H9 (cell line): Measurements from ENCODE around the gene ITM2C. TPM values are rescaled to one million over a fixed set of nuclear protein-coding genes. Genes with fewer than 3 reads are reported as not detected.

Source experiments
- DNase-seq: peaks from one replicate; pipeline ENCODE4 v3.0.0-alpha.2; 2017
- H2AFZ ChIP-seq: one replicate; pipeline ENCODE4 v1.6.1; 2013; ENCODE audit warnings: mild to moderate bottlenecking, low read length, control low read depth, moderate library complexity
- H2AK5ac ChIP-seq: 2 replicates; pipeline ENCODE4 v1.6.1; 2013; ENCODE audit warnings: low read length, control low read depth, mixed read lengths; ENCODE audit not compliant: insufficient read length
- H2BK120ac ChIP-seq: one replicate; pipeline ENCODE4 v1.6.1; 2013; ENCODE audit warnings: low read depth, mild to moderate bottlenecking, low read length, control low read depth, inconsistent platforms; ENCODE audit not compliant: poor library complexity, severe bottlenecking
- H2BK12ac ChIP-seq: 2 replicates; pipeline ENCODE4 v1.6.1; 2013; ENCODE audit warnings: low read length, control low read depth, mixed read lengths, low read depth; ENCODE audit not compliant: insufficient read length
- H2BK15ac ChIP-seq: 2 replicates; pipeline ENCODE4 v1.6.1; 2013; ENCODE audit warnings: low read depth, low read length, control low read depth
- H2BK20ac ChIP-seq: one replicate; pipeline ENCODE4 v1.6.1; 2013; ENCODE audit warnings: low read depth, mild to moderate bottlenecking, low read length, control low read depth, inconsistent platforms; ENCODE audit not compliant: poor library complexity, severe bottlenecking
- H2BK5ac ChIP-seq: 2 replicates; pipeline ENCODE4 v1.6.1; 2013; ENCODE audit warnings: low read length, control low read depth, mixed read lengths; ENCODE audit not compliant: insufficient read length
- H3K14ac ChIP-seq: 2 replicates; pipeline ENCODE4 v1.6.1; 2013; ENCODE audit warnings: low read length, control low read depth; ENCODE audit not compliant: insufficient read depth
- H3K18ac ChIP-seq: 2 replicates; pipeline ENCODE4 v1.6.1; 2013; ENCODE audit warnings: low read depth, mild to moderate bottlenecking, mixed read lengths, low read length, control low read depth; ENCODE audit not compliant: insufficient read length
- H3K23ac ChIP-seq: 2 replicates; pipeline ENCODE4 v1.6.1; 2013; ENCODE audit warnings: low read length, control low read depth, mixed read lengths, low read depth; ENCODE audit not compliant: insufficient read length
- H3K23me2 ChIP-seq: 2 replicates; pipeline ENCODE4 v1.6.1; 2013; ENCODE audit warnings: low read depth, mild to moderate bottlenecking, mixed read lengths, low read length, control low read depth; ENCODE audit not compliant: insufficient read length, poor library complexity, severe bottlenecking
- H3K27ac ChIP-seq: 2 replicates; pipeline ENCODE4 v1.5.1; 2013; ENCODE audit warnings: low read length, control low read depth, mixed read lengths, low read depth; ENCODE audit not compliant: insufficient read length
- H3K27me3 ChIP-seq: 2 replicates; pipeline ENCODE4 v1.6.1; 2013; ENCODE audit warnings: low read length, control low read depth, inconsistent platforms; ENCODE audit not compliant: insufficient read depth
- H3K4ac ChIP-seq: 2 replicates; pipeline ENCODE4 v1.6.1; 2013; ENCODE audit warnings: low read depth, mild to moderate bottlenecking, control low read depth, inconsistent platforms, low read length, moderate library complexity
- H3K4me1 ChIP-seq: 2 replicates; pipeline ENCODE4 v1.6.1; 2013; ENCODE audit warnings: low read length, control low read depth, inconsistent platforms; ENCODE audit not compliant: insufficient read depth
- H3K4me2 ChIP-seq: 2 replicates; pipeline ENCODE4 v1.6.1; 2013; ENCODE audit warnings: low read length, control low read depth, mixed read lengths; ENCODE audit not compliant: insufficient read length, insufficient read depth
- H3K56ac ChIP-seq: 2 replicates; pipeline ENCODE4 v1.6.1; 2013; ENCODE audit warnings: low read depth, mild to moderate bottlenecking, mixed read lengths, low read length, control low read depth; ENCODE audit not compliant: insufficient read length
- H3K79me1 ChIP-seq: 2 replicates; pipeline ENCODE4 v1.6.1; 2013; ENCODE audit warnings: low read depth, mild to moderate bottlenecking, moderate library complexity, low read length, control low read depth, inconsistent platforms; ENCODE audit not compliant: insufficient read depth, poor library complexity, severe bottlenecking
- H3K79me2 ChIP-seq: 2 replicates; pipeline ENCODE4 v1.6.1; 2013; ENCODE audit warnings: low read length, control low read depth, inconsistent platforms; ENCODE audit not compliant: insufficient read depth
- H3K9ac ChIP-seq: 2 replicates; pipeline ENCODE4 v1.6.1; 2013; ENCODE audit warnings: low read length, control low read depth, mixed read lengths; ENCODE audit not compliant: insufficient read length; ENCODE audit errors: extremely low read depth
- H3K9me3 ChIP-seq: one replicate; pipeline ENCODE4 v1.6.1; 2013; ENCODE audit warnings: low read depth, low read length, inconsistent platforms; ENCODE audit not compliant: control insufficient read depth
- H3T11ph ChIP-seq: one replicate; pipeline ENCODE4 v1.6.1; 2013; ENCODE audit warnings: mild to moderate bottlenecking, low read length, control low read depth, inconsistent platforms
- H4K20me1 ChIP-seq: one replicate; pipeline ENCODE4 v1.6.1; 2013; ENCODE audit not compliant: control insufficient read depth, insufficient read length, insufficient read depth
- H4K5ac ChIP-seq: 2 replicates; pipeline ENCODE4 v1.6.1; 2013; ENCODE audit warnings: low read depth, mild to moderate bottlenecking, mixed read lengths, low read length, control low read depth; ENCODE audit not compliant: insufficient read length
- H4K8ac ChIP-seq: replicated peaks from 2 replicates; pipeline ENCODE4 v1.6.1; 2013; ENCODE audit warnings: low read length, control low read depth, mixed read lengths, low read depth; ENCODE audit not compliant: insufficient read length
- H4K91ac ChIP-seq: 2 replicates; pipeline ENCODE4 v1.6.1; 2013; ENCODE audit warnings: low read depth, mild to moderate bottlenecking, moderate library complexity, mixed read lengths, low read length, control low read depth; ENCODE audit not compliant: insufficient read length
- H3K27ac Mint-ChIP-seq, 3 experiments: 2 replicates in 2 of 3; 3 replicates in 1 of 3; pipeline ENCODE4 v1.8.0; 2020 to 2021; ENCODE audit warnings: mixed read lengths in 3 of 3, mild to moderate bottlenecking in 1 of 3, moderate library complexity in 1 of 3
- H3K27me3 Mint-ChIP-seq: 2 replicates; pipeline ENCODE4 v1.8.0; 2021; ENCODE audit warnings: low read depth, mild to moderate bottlenecking, moderate library complexity, mixed read lengths
- H3K36me3 Mint-ChIP-seq, 3 experiments: 2 replicates in 2 of 3; 3 replicates in 1 of 3; pipeline ENCODE4 v1.8.0; 2020 to 2021; ENCODE audit warnings: low read depth in 3 of 3, mixed read lengths in 3 of 3; ENCODE audit not compliant: insufficient read depth in 1 of 3
- H3K4me1 Mint-ChIP-seq, 2 experiments: 2 replicates each; pipeline ENCODE4 v1.8.0; 2020; ENCODE audit warnings: mixed read lengths in 2 of 2
- H3K4me3 Mint-ChIP-seq, 2 experiments: 2 replicates in 1 of 2; 3 replicates in 1 of 2; pipeline ENCODE4 v1.8.0; 2020 to 2021; ENCODE audit warnings: mild to moderate bottlenecking in 2 of 2, mixed read lengths in 2 of 2, moderate library complexity in 1 of 2
- H3K9me3 Mint-ChIP-seq, 2 experiments: 2 replicates in 1 of 2; 3 replicates in 1 of 2; pipeline ENCODE4 v1.8.0; 2020; ENCODE audit warnings: mild to moderate bottlenecking in 2 of 2, mixed read lengths in 2 of 2, moderate library complexity in 1 of 2
- CTCF ChIP-seq: fragments of 200-600 bp; sonication (generic); conservative IDR thresholded peaks from 3 replicates; pipeline ENCODE4 v1.8.0; 2021; ENCODE audit warnings: antibody characterized with exemption, mild to moderate bottlenecking
- WGBS: extraction: QIAGEN DNeasy Blood & Tissue Kit; methylation state at CpG from one replicate; pipeline ENCODE4 v1.1.7; 2013; ENCODE audit warnings: missing lambda C conversion rate, low lambda C conversion rate, mixed read lengths; ENCODE audit not compliant: insufficient read length; ENCODE audit errors: extremely low coverage; 5-methylcytosine and 5-hydroxymethylcytosine counted together
- total RNA-seq: library from RNA; stranded (reverse); gene quantifications from 2 replicates; pipeline ENCODE4 v1.2.1, GENCODE V29; 2021

ITM2C gene
- total RNA-seq, 1 experiment from 2014 or later, result 297 TPM

- H2BK12ac ChIP-seq, result no peak overlapping the region
- no peak overlapping the region for H4K8ac ChIP-seq
- DNase-seq, result peak; percentile 28
- H3K4ac ChIP-seq, result no peak overlapping the region
- H3K27me3 ChIP-seq, result no peaks in the 10 kb centered on the region
- H3K4me3 Mint-ChIP-seq, result no peak overlapping the region
- no peak for TF ChIP-seq CTCF
- no peak overlapping the region for H2BK20ac ChIP-seq
- peaks cover 31 to 43% (median 39%) of the 10 kb centered on the region in 3 experiments for H3K36me3 Mint-ChIP-seq
- H2BK15ac ChIP-seq, result no peak overlapping the region
- peak overlapping the region in 2 of 3 experiments; percentile 62 to 90; a peak in 4 of 7 replicates for H3K27ac Mint-ChIP-seq
- no peaks in the 10 kb centered on the region for H3K9me3 ChIP-seq
- no peaks in the 10 kb centered on the region for H4K20me1 ChIP-seq
- no peak overlapping the region for H4K91ac ChIP-seq
- H3K14ac ChIP-seq, result no peak overlapping the region
- H3K9ac ChIP-seq, result no peak overlapping the region
- no peaks in the 10 kb centered on the region for H3K9me3 Mint-ChIP-seq
- no peak overlapping the region for H2AFZ ChIP-seq
- H3K27me3 Mint-ChIP-seq, result no peaks in the 10 kb centered on the region
- no peak overlapping the region for H3K56ac ChIP-seq
- H3K4me1 ChIP-seq, result no peaks in the 10 kb centered on the region; the same call in 1 of the 2 replicates
- H3T11ph ChIP-seq, result no peak overlapping the region
- no peak overlapping the region for H3K23ac ChIP-seq
- H2BK5ac ChIP-seq, result no peak overlapping the region
- no peaks in the 10 kb centered on the region for H3K79me2 ChIP-seq
- H3K27ac ChIP-seq, result no peak overlapping the region
- no peaks in the 10 kb centered on the region for H3K79me1 ChIP-seq
- H3K18ac ChIP-seq, result no peak overlapping the region
- no CpG with 5 or more reads among the region's 7 CpGs for WGBS
- H2BK120ac ChIP-seq, result no peak overlapping the region
- peaks cover 19 to 22% of the 10 kb centered on the region in 2 experiments for H3K4me1 Mint-ChIP-seq
- no peak overlapping the region for H3K4me2 ChIP-seq
- H4K5ac ChIP-seq, result no peak overlapping the region
- no peak overlapping the region for H2AK5ac ChIP-seq
- no peaks in the 10 kb centered on the region for H3K23me2 ChIP-seq
Measured at GRCh38 chr2:230881840-230882239, 17.1 kb downstream of the ITM2C start.
